Calu3 (cell line): ENCODE data around the gene MDFI. TPM values are rescaled to one million over a fixed set of nuclear protein-coding genes. Genes with fewer than 3 reads are reported as not detected.

Experiments used
- BruUV-seq: library from RNA; stranded (reverse); fragments of 400-500 nt; replicated peaks from 2 replicates; lab custom pipeline; 2021; lab: Mats Ljungman, UMichigan
- CTCF ChIA-PET: fragments of 300-600 bp; sonication (Branson Sonifier 250); formaldehyde crosslinking; loops from one replicate; lab custom pipeline; 2022; ENCODE audit warnings: antibody characterized with exemption; lab: Charles Lee
- DNase-seq: peaks from one replicate; pipeline ENCODE4 v3.0.0; 2022
- H3K27ac Mint-ChIP-seq: one replicate; pipeline ENCODE4 v1.8.0; 2022; ENCODE audit warnings: mixed read lengths; ENCODE audit not compliant: unreplicated experiment
- H3K27me3 Mint-ChIP-seq: one replicate; pipeline ENCODE4 v1.8.0; 2022; ENCODE audit warnings: mixed read lengths; ENCODE audit not compliant: unreplicated experiment
- H3K36me3 Mint-ChIP-seq: one replicate; pipeline ENCODE4 v1.8.0; 2022; ENCODE audit warnings: mild to moderate bottlenecking, moderate library complexity, mixed read lengths; ENCODE audit not compliant: insufficient read depth, unreplicated experiment
- H3K4me1 Mint-ChIP-seq: one replicate; pipeline ENCODE4 v1.8.0; 2022; ENCODE audit warnings: mild to moderate bottlenecking, low read depth, mixed read lengths; ENCODE audit not compliant: unreplicated experiment
- H3K4me3 Mint-ChIP-seq: one replicate; pipeline ENCODE4 v1.8.0; 2022; ENCODE audit warnings: mild to moderate bottlenecking, low read depth, moderate library complexity, mixed read lengths; ENCODE audit not compliant: unreplicated experiment
- H3K9me3 Mint-ChIP-seq: one replicate; pipeline ENCODE4 v1.8.0; 2022; ENCODE audit warnings: low read depth, mixed read lengths; ENCODE audit not compliant: unreplicated experiment
- CTCF ChIP-seq: fragments of 200-600 bp; IDR thresholded peaks from one replicate; pipeline ENCODE4 v1.8.0; 2022; ENCODE audit warnings: antibody characterized with exemption; ENCODE audit not compliant: unreplicated experiment
- intact Hi-C: fragments of 100-400 bp; cut with micrococcal nuclease; formaldehyde crosslinking; loops from one replicate; pipeline ENCODE4 v1.10.0; 2022; ENCODE audit not compliant: unreplicated experiment
- total RNA-seq: library from RNA; stranded (reverse); gene quantifications from 2 replicates; pipeline ENCODE4 v1.2.3, GENCODE V29; 2022

MDFI gene
- total RNA-seq, 1 experiment from 2014 or later: 19.7 TPM

- peak; percentile 85 for DNase-seq
- H3K27ac Mint-ChIP-seq: no peak overlapping the region
- H3K4me3 Mint-ChIP-seq: no peak overlapping the region
- CTCF ChIA-PET: interaction anchor here (0.6 to 1.0 kb wide), 3 partner anchors 121 to 224 kb away, joined by 3 to 9 read pairs (median 3); no protein-coding TSS in a partner anchor
- no TSS peak for BruUV-seq
- TF ChIP-seq CTCF: peak; percentile 96
- intact Hi-C loops: loop anchor here (1.0 kb wide), 3 partner anchors 129 to 223 kb away; no protein-coding TSS in a partner anchor
- H3K36me3 Mint-ChIP-seq: peaks cover 16% of the 10 kb centered on the region
- no peaks in the 10 kb centered on the region for H3K9me3 Mint-ChIP-seq
- H3K27me3 Mint-ChIP-seq: no peaks in the 10 kb centered on the region
- H3K4me1 Mint-ChIP-seq: no peaks in the 10 kb centered on the region
Observed at GRCh38 chr6:41591859-41592502, 46.3 kb upstream of the MDFI start.

DNA sequence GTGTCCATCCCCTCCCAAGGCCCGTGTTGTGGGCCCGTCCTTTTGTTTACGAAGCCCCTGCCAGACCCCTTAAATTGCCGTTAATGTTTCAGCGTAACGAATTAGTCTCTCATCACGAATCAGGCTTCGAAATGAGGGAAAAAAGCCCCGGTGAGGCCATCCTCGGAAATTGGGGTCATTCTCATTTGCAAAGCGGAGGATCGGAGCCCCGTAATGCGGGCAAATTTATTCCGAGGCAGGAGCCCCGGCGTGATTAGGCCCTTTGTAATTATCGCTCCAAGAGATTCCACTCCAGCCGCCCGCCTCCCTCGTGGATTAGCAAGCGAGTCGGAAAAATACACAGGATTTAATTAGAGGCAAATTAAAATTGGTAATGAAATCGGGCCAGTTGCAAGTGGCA is 44.9 kb upstream of the MDFI start:
- Mint-ChIP-seq H3K27ac (no peak overlapping the region), H3K4me3 (no peak overlapping the region), H3K9me3 (no peaks in the 10 kb centered on the region), H3K27me3 (no peaks in the 10 kb centered on the region), H3K36me3 (peaks cover 25% of the 10 kb centered on the region), H3K4me1 (no peaks in the 10 kb centered on the region)
- no peak for TF ChIP-seq CTCF
- intact Hi-C loops: no loop called here
- CTCF ChIA-PET: no interaction called here
- DNase-seq: no peak
- no TSS peak for BruUV-seq

DNA sequence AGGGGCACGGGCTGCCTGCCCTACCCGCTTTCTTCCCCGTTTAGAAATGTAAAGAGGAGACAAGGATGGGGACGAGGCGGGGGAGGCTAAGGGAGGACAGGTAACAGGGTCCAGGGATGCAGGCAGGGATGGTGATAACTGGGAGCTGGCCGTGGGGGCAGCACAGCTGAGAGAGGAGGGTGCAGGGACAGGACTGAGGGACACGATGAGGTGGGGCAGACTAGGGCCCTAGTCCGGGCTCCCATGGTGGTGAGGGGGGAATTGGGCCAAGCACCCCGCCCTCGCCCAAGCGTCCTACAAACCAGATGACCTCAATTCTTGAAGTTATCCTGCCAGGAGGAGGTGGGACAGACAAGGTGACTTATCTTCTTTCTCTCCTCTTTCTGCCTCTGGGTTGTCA is 44.4 kb upstream of the MDFI start:
- Mint-ChIP-seq H3K36me3 (peaks cover 27% of the 10 kb centered on the region), H3K27me3 (no peaks in the 10 kb centered on the region), H3K4me3 (no peak overlapping the region), H3K4me1 (no peaks in the 10 kb centered on the region), H3K9me3 (no peaks in the 10 kb centered on the region), H3K27ac (no peak overlapping the region)
- CTCF ChIA-PET: no interaction called here
- no peak for DNase-seq
- BruUV-seq: no TSS peak
- intact Hi-C loops: no loop called here
- TF ChIP-seq CTCF: no peak

DNA sequence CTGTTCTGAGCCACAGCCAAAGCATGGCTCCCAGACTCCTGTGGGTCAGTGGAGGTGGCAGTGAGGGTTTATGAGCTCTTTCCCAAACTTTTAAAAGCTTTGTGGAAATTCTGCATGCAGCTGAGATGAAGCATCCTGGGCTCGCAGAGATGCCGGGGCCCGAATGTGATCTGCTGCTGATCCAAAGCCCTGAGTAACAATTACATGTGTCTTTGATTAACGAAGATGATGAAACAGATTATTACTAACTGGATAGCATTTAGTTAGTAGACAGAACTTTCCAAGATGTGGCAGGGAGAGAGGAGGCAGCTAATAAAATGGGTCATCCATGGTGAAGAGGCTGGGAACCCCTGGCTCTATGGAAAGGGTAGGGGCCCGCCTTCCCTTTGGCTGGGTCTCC is 43.9 kb upstream of the MDFI start:
- BruUV-seq: no TSS peak
- Mint-ChIP-seq H3K27ac (no peak overlapping the region), H3K4me3 (no peak overlapping the region), H3K4me1 (no peaks in the 10 kb centered on the region), H3K36me3 (peaks cover 32% of the 10 kb centered on the region), H3K27me3 (no peaks in the 10 kb centered on the region), H3K9me3 (no peaks in the 10 kb centered on the region)
- intact Hi-C loops: no loop called here
- no peak for TF ChIP-seq CTCF
- DNase-seq: no peak
- CTCF ChIA-PET: no interaction called here
